HepG2 (cell line): ENCODE measurements around the gene C20orf204. TPM values are rescaled to one million over a fixed set of nuclear protein-coding genes. Genes with fewer than 3 reads are reported as not detected.
A peak's percentile ranks its signal among the peaks of the same experiment; 100 is the strongest.

Source experiments
- HOXA7 ChIP-seq: sonication (generic); formaldehyde crosslinking; IDR thresholded peaks from 2 replicates; pipeline ENCODE4 v1.8.1; 2022; ENCODE audit warnings: mild to moderate bottlenecking, missing genetic modification reagents, moderate library complexity
- MAFK ChIP-seq, 2 experiments: IDR thresholded peaks in 1 of 2; conservative IDR thresholded peaks in 1 of 2; 2 replicates each; pipeline ENCODE4 v1.6.1; 2011; ENCODE audit warnings: improper control_type of control experiment in 2 of 2, low read length in 2 of 2
- TBL1XR1 ChIP-seq: fragments of 150-350 bp; IDR thresholded peaks from 2 replicates; pipeline ENCODE4 v1.6.1; 2014; ENCODE audit warnings: borderline replicate concordance, low read length; ENCODE audit not compliant: partially characterized antibody
- ZNF253 ChIP-seq: sonication (generic); formaldehyde crosslinking; IDR thresholded peaks from 2 replicates; pipeline ENCODE4 v1.8.0; 2022; ENCODE audit warnings: mild to moderate bottlenecking, missing genetic modification reagents, borderline replicate concordance
- ZNF773 ChIP-seq: sonication (generic); formaldehyde crosslinking; IDR thresholded peaks from 2 replicates; pipeline ENCODE4 v1.4.0; 2020; ENCODE audit warnings: missing genetic modification reagents, borderline replicate concordance
- ZNF879 ChIP-seq: sonication (generic); formaldehyde crosslinking; IDR thresholded peaks from 2 replicates; pipeline ENCODE4 v1.8.1; 2023; ENCODE audit warnings: missing genetic modification reagents
- polyA plus RNA-seq, 8 experiments: library from polyadenylated mRNA; depleted of rRNA in 3 of 8; stranded (reverse) in 7 of 8; unstranded in 1 of 8; fragments of >200 nt; fragmentation: Illumina TruSeq in 4 of 8; extraction: Trizol in 4 of 8; gene quantifications; 2 replicates each; pipeline versions ENCODE4 v1.2.1 to v1.2.3, GENCODE V29; 2011 to 2016; ENCODE audit warnings: low read depth in 4 of 8, missing spikeins in 1 of 8, mixed read lengths in 1 of 8; ENCODE audit not compliant: insufficient read depth in 1 of 8
- total RNA-seq, 5 experiments: library from RNA; depleted of rRNA; stranded (reverse); fragments of >200 nt; fragmentation: Illumina TruSeq; extraction: Trizol; gene quantifications; 2 replicates each; pipeline ENCODE4 v1.2.3, GENCODE V29; 2016; ENCODE audit warnings: low read depth in 1 of 5
- TF ChIP-seq, protein P1 (sequence below): sonication (generic); formaldehyde crosslinking; IDR thresholded peaks from 2 replicates; pipeline ENCODE4 v1.4.0; 2020; ENCODE audit warnings: missing genetic modification reagents; ENCODE audit errors: not compliant biosample characterization
- TF ChIP-seq, protein P2 (sequence below): sonication (generic); formaldehyde crosslinking; IDR thresholded peaks from 2 replicates; pipeline ENCODE4 v1.4.0; 2020; ENCODE audit warnings: missing genetic modification reagents, borderline replicate concordance
- TF ChIP-seq, protein P3 (sequence below): sonication (generic); formaldehyde crosslinking; conservative IDR thresholded peaks from 2 replicates; pipeline ENCODE4 v1.8.0; 2022; ENCODE audit warnings: low read depth, missing genetic modification reagents

C20orf204 gene
- total and polyA plus RNA-seq, 2 of the 13 experiments (the other 11 are each of a cell fraction or from before 2014, with no cell fraction given) = 22.1 to 80.0 TPM

DNA sequence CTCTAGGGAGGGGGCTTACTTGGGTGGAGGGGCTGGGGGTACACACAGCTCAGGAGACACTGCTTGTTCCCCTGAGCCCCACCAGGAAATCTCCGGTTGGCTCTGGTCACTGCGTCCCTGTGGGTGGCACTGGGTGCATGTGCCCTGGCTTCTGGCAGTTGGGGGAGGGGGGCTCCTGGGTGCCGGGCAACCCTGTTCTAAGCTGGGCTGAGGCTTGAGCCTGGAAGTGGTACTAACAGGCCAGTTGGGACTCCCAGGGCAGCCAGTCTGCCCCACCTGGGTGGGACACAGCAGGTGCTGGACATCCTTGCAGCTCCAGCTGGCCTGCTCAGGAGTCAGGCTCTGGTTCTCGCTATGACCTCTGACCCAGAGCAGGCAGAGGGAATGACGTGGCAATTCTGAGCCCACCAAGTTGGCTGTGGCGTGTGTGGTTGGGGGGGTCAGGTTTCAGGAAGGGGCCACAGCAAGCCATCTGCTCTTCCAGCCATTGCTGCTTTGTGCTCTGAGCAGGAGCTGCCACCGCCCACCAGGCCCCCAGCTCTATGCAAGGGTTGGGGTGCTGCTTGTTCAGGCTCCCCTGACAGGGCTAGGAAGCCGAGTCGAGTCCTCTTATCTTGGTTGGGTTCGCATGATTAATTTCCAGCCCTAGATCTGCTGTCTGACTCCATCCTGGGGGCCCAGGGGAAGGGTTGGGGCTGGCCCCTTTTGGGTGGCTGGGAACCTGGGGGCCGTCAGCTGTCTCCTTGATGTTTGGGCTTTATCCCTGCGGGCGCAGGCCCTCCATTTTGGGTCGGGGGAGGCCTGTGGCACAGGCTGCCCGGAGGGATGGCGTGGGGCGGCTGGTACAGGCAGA is 590 bp downstream of the C20orf204 start (continued):
- TF ChIP-seq, protein P1, sequence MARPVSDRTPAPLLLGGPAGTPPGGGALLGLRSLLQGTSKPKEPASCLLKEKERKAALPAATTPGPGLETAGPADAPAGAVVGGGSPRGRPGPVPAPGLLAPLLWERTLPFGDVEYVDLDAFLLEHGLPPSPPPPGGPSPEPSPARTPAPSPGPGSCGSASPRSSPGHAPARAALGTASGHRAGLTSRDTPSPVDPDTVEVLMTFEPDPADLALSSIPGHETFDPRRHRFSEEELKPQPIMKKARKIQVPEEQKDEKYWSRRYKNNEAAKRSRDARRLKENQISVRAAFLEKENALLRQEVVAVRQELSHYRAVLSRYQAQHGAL = no peak
- TF ChIP-seq, protein P2, sequence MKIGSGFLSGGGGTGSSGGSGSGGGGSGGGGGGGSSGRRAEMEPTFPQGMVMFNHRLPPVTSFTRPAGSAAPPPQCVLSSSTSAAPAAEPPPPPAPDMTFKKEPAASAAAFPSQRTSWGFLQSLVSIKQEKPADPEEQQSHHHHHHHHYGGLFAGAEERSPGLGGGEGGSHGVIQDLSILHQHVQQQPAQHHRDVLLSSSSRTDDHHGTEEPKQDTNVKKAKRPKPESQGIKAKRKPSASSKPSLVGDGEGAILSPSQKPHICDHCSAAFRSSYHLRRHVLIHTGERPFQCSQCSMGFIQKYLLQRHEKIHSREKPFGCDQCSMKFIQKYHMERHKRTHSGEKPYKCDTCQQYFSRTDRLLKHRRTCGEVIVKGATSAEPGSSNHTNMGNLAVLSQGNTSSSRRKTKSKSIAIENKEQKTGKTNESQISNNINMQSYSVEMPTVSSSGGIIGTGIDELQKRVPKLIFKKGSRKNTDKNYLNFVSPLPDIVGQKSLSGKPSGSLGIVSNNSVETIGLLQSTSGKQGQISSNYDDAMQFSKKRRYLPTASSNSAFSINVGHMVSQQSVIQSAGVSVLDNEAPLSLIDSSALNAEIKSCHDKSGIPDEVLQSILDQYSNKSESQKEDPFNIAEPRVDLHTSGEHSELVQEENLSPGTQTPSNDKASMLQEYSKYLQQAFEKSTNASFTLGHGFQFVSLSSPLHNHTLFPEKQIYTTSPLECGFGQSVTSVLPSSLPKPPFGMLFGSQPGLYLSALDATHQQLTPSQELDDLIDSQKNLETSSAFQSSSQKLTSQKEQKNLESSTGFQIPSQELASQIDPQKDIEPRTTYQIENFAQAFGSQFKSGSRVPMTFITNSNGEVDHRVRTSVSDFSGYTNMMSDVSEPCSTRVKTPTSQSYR (CRISPR knock-in tag) = peak; percentile 48
- TF ChIP-seq, protein P3, sequence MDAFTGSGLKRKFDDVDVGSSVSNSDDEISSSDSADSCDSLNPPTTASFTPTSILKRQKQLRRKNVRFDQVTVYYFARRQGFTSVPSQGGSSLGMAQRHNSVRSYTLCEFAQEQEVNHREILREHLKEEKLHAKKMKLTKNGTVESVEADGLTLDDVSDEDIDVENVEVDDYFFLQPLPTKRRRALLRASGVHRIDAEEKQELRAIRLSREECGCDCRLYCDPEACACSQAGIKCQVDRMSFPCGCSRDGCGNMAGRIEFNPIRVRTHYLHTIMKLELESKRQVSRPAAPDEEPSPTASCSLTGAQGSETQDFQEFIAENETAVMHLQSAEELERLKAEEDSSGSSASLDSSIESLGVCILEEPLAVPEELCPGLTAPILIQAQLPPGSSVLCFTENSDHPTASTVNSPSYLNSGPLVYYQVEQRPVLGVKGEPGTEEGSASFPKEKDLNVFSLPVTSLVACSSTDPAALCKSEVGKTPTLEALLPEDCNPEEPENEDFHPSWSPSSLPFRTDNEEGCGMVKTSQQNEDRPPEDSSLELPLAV (CRISPR knock-in tag) = no peak
- no peak for TF ChIP-seq ZNF253 (CRISPR knock-in tag)
- TF ChIP-seq ZNF773 (CRISPR knock-in tag) = 0 out of 2 replicates have a peak, but pooled peaks have one; percentile 13
- no peak for TF ChIP-seq HOXA7 (CRISPR knock-in tag)
- peak; percentile 30 to 45; a peak in 1 of 4 replicates for TF ChIP-seq MAFK (conservative IDR thresholded peaks at IDR 0.05 in 1 of 2, IDR thresholded peaks at IDR 0.05 in 1 of 2; ENCODE audit: low read length in 2 of 2)
- no peak for TF ChIP-seq ZNF879 (CRISPR knock-in tag)
- TF ChIP-seq TBL1XR1 = no peak
